Liver (tissue), 3 donors: ENCODE measurements around the gene HOXB9.

Experiments
- ATF3 ChIP-seq: IDR thresholded peaks from 2 replicates; pipeline ENCODE4 v1.6.1; 2016; ENCODE audit warnings: antibody characterized with exemption
- CTCF ChIP-seq: fragments of 150-350 bp; IDR thresholded peaks from 2 replicates; pipeline ENCODE4 v1.5.1; 2017; ENCODE audit warnings: improper control_type of control experiment, low read depth, low read length; ENCODE audit not compliant: missing input control
- EGR1 ChIP-seq, 2 donors: IDR thresholded peaks; 2 replicates each; pipeline ENCODE4 v1.6.1; 2016 to 2018; ENCODE audit warnings: antibody characterized with exemption in 2 of 2, low read depth in 2 of 2
- FOXA1 ChIP-seq: IDR thresholded peaks from 2 replicates; pipeline ENCODE4 v1.6.1; 2016; ENCODE audit warnings: antibody characterized with exemption
- GABPA ChIP-seq, 2 donors: IDR thresholded peaks in 1 of 2; conservative IDR thresholded peaks in 1 of 2; 2 replicates each; pipeline ENCODE4 v1.6.1; 2016; ENCODE audit warnings: antibody characterized with exemption in 2 of 2, mild to moderate bottlenecking in 1 of 2, moderate library complexity in 1 of 2
- HNF4A ChIP-seq, 2 donors: conservative IDR thresholded peaks; 2 replicates each; pipeline ENCODE4 v1.6.1; 2016; ENCODE audit warnings: antibody characterized with exemption in 2 of 2, mild to moderate bottlenecking in 2 of 2
- JUND ChIP-seq, 2 donors: IDR thresholded peaks; 2 replicates each; pipeline ENCODE4 v1.6.1; 2016; ENCODE audit warnings: antibody characterized with exemption in 2 of 2
- MAX ChIP-seq: IDR thresholded peaks from 2 replicates; pipeline ENCODE4 v1.6.1; 2016; ENCODE audit warnings: antibody characterized with exemption
- RAD21 ChIP-seq, 2 donors: IDR thresholded peaks; 2 replicates each; pipeline ENCODE4 v1.6.1; 2016; ENCODE audit warnings: antibody characterized with exemption in 2 of 2, mild to moderate bottlenecking in 2 of 2
- REST ChIP-seq: IDR thresholded peaks from 2 replicates; pipeline ENCODE4 v1.6.1; 2016; ENCODE audit warnings: antibody characterized with exemption, mild to moderate bottlenecking
- SP1 ChIP-seq: IDR thresholded peaks from 2 replicates; pipeline ENCODE4 v1.6.1; 2018; ENCODE audit warnings: antibody characterized with exemption, mild to moderate bottlenecking
- TAF1 ChIP-seq: conservative IDR thresholded peaks from 2 replicates; pipeline ENCODE4 v1.6.1; 2016; ENCODE audit warnings: antibody characterized with exemption, mild to moderate bottlenecking
- YY1 ChIP-seq: IDR thresholded peaks from 2 replicates; pipeline ENCODE4 v1.6.1; 2016; ENCODE audit warnings: antibody characterized with exemption, mild to moderate bottlenecking
- ZBTB33 ChIP-seq: IDR thresholded peaks from 2 replicates; pipeline ENCODE4 v1.6.1; 2016; ENCODE audit warnings: antibody characterized with exemption
- donor health status: healthy.
- donor health status: healthy.

- TF ChIP-seq SP1 (no peak), CTCF (no peak), TAF1 (no peak), MAX (no peak), RAD21 (IDR thresholded peaks at IDR 0.05) (no peak), ZBTB33 (no peak), GABPA (IDR thresholded peaks at IDR 0.05 in 1 of 2, conservative IDR thresholded peaks at IDR 0.05 in 1 of 2) (no peak), REST (no peak), YY1 (no peak), HNF4A (conservative IDR thresholded peaks at IDR 0.05) (no peak), ATF3 (no peak), JUND (IDR thresholded peaks at IDR 0.05) (no peak), FOXA1 (no peak), EGR1 (IDR thresholded peaks at IDR 0.05; ENCODE audit: low read depth in 2 of 2) (no peak)
These were observed 50.3 kb downstream of the HOXB9 start for GRCh38 chr17:48575673-48576478.
